ENCODE measurements around the gene PITPNC1. TPM values are rescaled to one million over a fixed set of nuclear protein-coding genes. Genes with fewer than 3 reads are reported as not detected.
A peak's percentile ranks its signal among the peaks of the same experiment; 100 is the strongest.

Gene PITPNC1
- total and polyA plus RNA-seq, 2 of the 13 experiments (the other 11 are each of a cell fraction or from before 2014, with no cell fraction given) = 4.1 to 5.7 TPM

DNA sequence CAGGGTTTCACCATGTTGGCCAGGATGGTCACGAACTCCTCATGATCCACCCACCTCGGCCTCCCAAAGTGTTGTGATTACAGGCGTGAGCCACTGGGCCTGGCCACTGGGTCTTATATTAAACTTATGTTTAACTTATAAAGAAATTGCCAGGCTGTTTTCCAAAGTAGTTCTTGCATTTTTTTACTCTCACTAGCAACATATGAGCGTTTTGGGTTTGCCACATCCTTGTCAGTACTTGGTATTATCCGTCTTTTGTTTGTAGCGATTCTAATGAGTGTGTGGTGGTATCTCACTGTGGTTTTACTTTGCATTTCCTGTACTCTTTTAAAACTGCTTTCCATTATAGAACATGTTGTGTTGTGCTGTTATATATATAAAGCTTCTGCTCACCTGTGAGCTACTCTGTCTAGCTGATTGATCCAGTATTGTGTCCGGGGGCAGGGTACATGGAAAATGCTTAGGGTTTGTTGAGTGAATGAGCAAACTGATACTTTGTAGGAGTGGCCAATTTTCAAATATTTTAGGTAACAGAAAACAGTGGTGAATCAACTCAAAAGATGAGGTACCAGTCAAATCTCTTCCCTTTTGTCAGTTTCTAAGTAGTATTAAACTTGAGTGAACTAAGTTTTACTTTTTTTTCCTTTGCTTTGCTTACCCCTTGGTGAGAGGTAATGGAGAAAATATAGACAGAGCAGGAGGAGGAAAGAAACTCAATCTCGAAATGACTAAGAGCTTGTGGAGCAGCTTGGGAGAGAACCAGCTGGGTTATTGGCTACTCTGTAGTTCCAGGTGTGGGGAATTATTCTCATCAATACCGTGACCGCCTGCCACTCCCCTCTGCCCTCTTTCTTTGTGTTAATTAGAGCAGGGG is 75.8 kb downstream of the PITPNC1 start:
- no peak for TF ChIP-seq NFATC3 (CRISPR knock-in tag; IDR thresholded peaks at IDR 0.05)
- TF ChIP-seq ZNF3 (CRISPR knock-in tag; IDR thresholded peaks at IDR 0.05) = peak; percentile 81
- Histone ChIP-seq H3K27me3 (ENCODE audit: control insufficient read depth in 1 of 2, insufficient read depth in 2 of 2, low read length in 2 of 2) (no peaks in the 10 kb centered on the region), H3K4me1 (ENCODE audit: insufficient read depth, low read length) (peaks cover 7% of the 10 kb centered on the region), H3K9me3 (ENCODE audit: low read length) (peaks cover 2% of the 10 kb centered on the region), H3K4me3 (replicated peaks in 1 of 3; ENCODE audit: insufficient read depth in 1 of 3, low read depth in 2 of 3, low read length in 3 of 3) (no peak overlapping the region), H4K20me1 (ENCODE audit: insufficient read depth, low read length) (no peaks in the 10 kb centered on the region), H2AFZ (ENCODE audit: low read length) (no peak overlapping the region), H3K27ac (ENCODE audit: extremely low read length, insufficient read depth, low read length) (no peak overlapping the region), H3K36me3 (replicated peaks in 1 of 2; ENCODE audit: control insufficient read depth in 1 of 2, insufficient read depth in 2 of 2, low read length in 2 of 2) (no peaks in the 10 kb centered on the region; a peak in 1 of 5 replicates), H3K79me2 (ENCODE audit: insufficient read depth, low read length) (no peaks in the 10 kb centered on the region), H3K4me2 (ENCODE audit: low read depth, low read length) (no peak overlapping the region), H3K9ac (ENCODE audit: insufficient read depth, low read depth, low read length) (no peak overlapping the region)
- FAIRE-seq (no peak), DNase-seq (ENCODE audit: low spot score) (no peak), ATAC-seq (no peak)
- in situ Hi-C loops (cut with HindIII; ENCODE audit: extremely low pct_ligation_motif_present, low pct_unique_long_range_greater_than_20kb) = no loop called here
- BruUV-seq (replicated peaks) = no TSS peak
- ChIA-PET POLR2A (no interaction called here), CTCF (ENCODE audit: low intra/inter-chr PET ratio, low total read pairs) (no interaction called here)
- intact Hi-C loops (cut with micrococcal nuclease; ENCODE audit: unreplicated experiment) = no loop called here
- 60% methylated on average over 10 of the region's 10 CpGs for WGBS (ENCODE audit: low lambda C conversion rate)

DNA sequence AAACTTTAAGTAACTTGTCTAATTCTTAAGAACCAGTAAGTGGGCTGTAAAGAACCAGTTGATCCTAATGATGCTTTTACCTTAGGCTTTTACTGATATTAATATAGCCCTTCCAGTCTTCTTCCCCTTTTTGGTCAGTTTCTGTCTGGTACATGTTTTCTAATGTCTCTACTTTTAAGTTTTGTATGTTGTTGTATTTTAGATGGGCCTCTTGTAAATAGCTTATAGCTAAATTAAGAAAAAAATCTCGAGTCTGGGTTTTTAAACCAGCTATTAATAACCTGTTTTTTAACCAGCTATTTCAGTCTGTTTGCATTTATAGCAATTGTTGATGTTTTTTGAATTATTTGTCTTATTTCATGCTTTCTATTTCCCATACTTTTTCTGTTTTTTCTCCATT is 79.0 kb downstream of the PITPNC1 start:
- ATAC-seq = no peak
- TF ChIP-seq JARID2 (CRISPR knock-in tag; IDR thresholded peaks at IDR 0.05; ENCODE audit: insufficient replicate concordance) = no peak
- no peak for TF ChIP-seq LCORL (IDR thresholded peaks at IDR 0.05)
- TF ChIP-seq LCORL (CRISPR knock-in tag; IDR thresholded peaks at IDR 0.05) = no peak
- no peak for TF ChIP-seq ZNF234 (CRISPR knock-in tag; conservative IDR thresholded peaks at IDR 0.05)
- TF ChIP-seq PHF8 (CRISPR knock-in tag; IDR thresholded peaks at IDR 0.05) = no peak
- TF ChIP-seq, protein P1, sequence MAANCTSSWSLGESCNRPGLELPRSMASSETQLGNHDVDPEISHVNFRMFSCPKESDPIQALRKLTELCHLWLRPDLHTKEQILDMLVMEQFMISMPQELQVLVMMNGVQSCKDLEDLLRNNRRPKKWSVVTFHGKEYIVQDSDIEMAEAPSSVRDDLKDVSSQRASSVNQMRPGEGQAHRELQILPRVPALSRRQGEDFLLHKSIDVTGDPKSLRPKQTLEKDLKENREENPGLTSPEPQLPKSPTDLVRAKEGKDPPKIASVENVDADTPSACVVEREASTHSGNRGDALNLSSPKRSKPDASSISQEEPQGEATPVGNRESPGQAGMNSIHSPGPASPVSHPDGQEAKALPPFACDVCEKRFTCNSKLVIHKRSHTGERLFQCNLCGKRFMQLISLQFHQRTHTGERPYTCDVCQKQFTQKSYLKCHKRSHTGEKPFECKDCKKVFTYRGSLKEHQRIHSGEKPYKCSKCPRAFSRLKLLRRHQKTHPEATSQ (CRISPR knock-in tag; IDR thresholded peaks at IDR 0.05; ENCODE audit: borderline replicate concordance) = no peak
- no peak for TF ChIP-seq ZNF432 (CRISPR knock-in tag; IDR thresholded peaks at IDR 0.05; ENCODE audit: borderline replicate concordance)
- no peak for TF ChIP-seq ELF4 (CRISPR knock-in tag; IDR thresholded peaks at IDR 0.05; ENCODE audit: borderline replicate concordance)
- TF ChIP-seq ONECUT2 (CRISPR knock-in tag; IDR thresholded peaks at IDR 0.05) = no peak
- no peak for TF ChIP-seq ZBTB42 (CRISPR knock-in tag; IDR thresholded peaks at IDR 0.05)
- no peak for TF ChIP-seq KAT8 (CRISPR knock-in tag; IDR thresholded peaks at IDR 0.05)
- TF ChIP-seq HOXA3 (CRISPR knock-in tag; IDR thresholded peaks at IDR 0.05) = no peak
- no peak for TF ChIP-seq KLF13 (CRISPR knock-in tag; IDR thresholded peaks at IDR 0.05)
- TF ChIP-seq SAFB2 (CRISPR knock-in tag; IDR thresholded peaks at IDR 0.05; ENCODE audit: borderline replicate concordance, low read depth) = no peak
- TF ChIP-seq POLR2AphosphoS2 (IDR thresholded peaks at IDR 0.05; ENCODE audit: low read depth, low read length) = no peak
- no peak for TF ChIP-seq NR1H2 (CRISPR knock-in tag; IDR thresholded peaks at IDR 0.05; ENCODE audit: borderline replicate concordance, low read depth)
- no peak for TF ChIP-seq CREM (IDR thresholded peaks at IDR 0.05)
- no peak for TF ChIP-seq CREM (CRISPR knock-in tag; IDR thresholded peaks at IDR 0.05)
- TF ChIP-seq ZNF430 (CRISPR knock-in tag; IDR thresholded peaks at IDR 0.05) = no peak

More for the DNA sequence above, 79.0 kb downstream of the PITPNC1 start:
- Histone ChIP-seq H3K27me3 (ENCODE audit: control insufficient read depth in 1 of 2, insufficient read depth in 2 of 2, low read length in 2 of 2) (no peaks in the 10 kb centered on the region), H4K20me1 (ENCODE audit: insufficient read depth, low read length) (no peaks in the 10 kb centered on the region), H3K9me3 (ENCODE audit: low read length) (peaks cover 5% of the 10 kb centered on the region), H3K4me2 (ENCODE audit: low read depth, low read length) (no peak overlapping the region), H3K27ac (ENCODE audit: extremely low read length, insufficient read depth, low read length) (no peak overlapping the region), H3K9ac (ENCODE audit: insufficient read depth, low read depth, low read length) (no peak overlapping the region), H3K79me2 (ENCODE audit: insufficient read depth, low read length) (no peaks in the 10 kb centered on the region), H2AFZ (ENCODE audit: low read length) (no peak overlapping the region), H3K36me3 (replicated peaks in 1 of 2; ENCODE audit: control insufficient read depth in 1 of 2, insufficient read depth in 2 of 2, low read length in 2 of 2) (no peaks in the 10 kb centered on the region; a peak in 1 of 5 replicates), H3K4me1 (ENCODE audit: insufficient read depth, low read length) (no peaks in the 10 kb centered on the region), H3K4me3 (replicated peaks in 1 of 3; ENCODE audit: insufficient read depth in 1 of 3, low read depth in 2 of 3, low read length in 3 of 3) (no peak overlapping the region)
- ChIA-PET POLR2A (no interaction called here), CTCF (ENCODE audit: low intra/inter-chr PET ratio, low total read pairs) (no interaction called here)
- BruUV-seq (replicated peaks) = no TSS peak
- intact Hi-C loops (cut with micrococcal nuclease; ENCODE audit: unreplicated experiment) = no loop called here
- in situ Hi-C loops (cut with HindIII; ENCODE audit: extremely low pct_ligation_motif_present, low pct_unique_long_range_greater_than_20kb) = no loop called here
- FAIRE-seq (no peak), DNase-seq (ENCODE audit: low spot score) (no peak)
- WGBS (ENCODE audit: low lambda C conversion rate) = 4% methylated on average over 1 of the region's 1 CpG
